Keratinocyte (primary cell): ENCODE data around the gene PARD6B.

ENCODE experiments used
- CTCF ChIP-seq, 3 experiments: IDR thresholded peaks in 1 of 3; conservative IDR thresholded peaks in 1 of 3; optimal IDR thresholded peaks in 1 of 3; 2 replicates in 2 of 3; 3 replicates in 1 of 3; pipeline versions ENCODE3 to v1.5.1; 2011; ENCODE audit warnings: low read length in 3 of 3, mild to moderate bottlenecking in 3 of 3, moderate library complexity in 2 of 3, control low read depth in 1 of 3, inconsistent platforms in 1 of 3; ENCODE audit not compliant: insufficient read depth in 2 of 3; ENCODE audit errors: extremely low read depth in 1 of 3
- EZH2 ChIP-seq: IDR thresholded peaks from one replicate; pipeline ENCODE4 v1.6.1; 2012; ENCODE audit warnings: inconsistent platforms, mild to moderate bottlenecking, low read length, moderate library complexity

DNA sequence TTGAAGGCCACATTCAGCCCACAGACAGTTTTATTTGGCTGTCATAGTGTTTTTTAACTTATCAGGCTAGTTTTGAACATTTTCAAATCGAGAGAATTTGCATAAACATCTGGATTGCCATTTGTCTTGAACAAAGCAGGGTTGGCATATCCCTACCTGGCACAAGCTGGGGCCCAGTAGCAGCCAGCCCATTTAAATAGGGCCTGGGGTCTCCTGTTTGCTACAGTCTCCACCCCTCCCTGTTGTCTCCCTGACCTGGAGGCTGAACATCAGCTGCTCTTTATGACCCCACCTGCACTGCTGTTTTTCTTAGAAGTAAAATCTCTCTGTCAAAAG lies 73.9 kb downstream of the PARD6B start:
- TF ChIP-seq EZH2 (no peak), CTCF (optimal IDR thresholded peaks at IDR 0.05 in 1 of 3, IDR thresholded peaks at IDR 0.05 in 1 of 3, conservative IDR thresholded peaks at IDR 0.05 in 1 of 3; ENCODE audit: extremely low read depth in 1 of 3, insufficient read depth in 2 of 3, low read length in 3 of 3) (no peak)
